Muscle layer of colon (tissue), 2 donors: ENCODE measurements around the gene SRP54.
A peak's percentile ranks its signal among the peaks of the same experiment; 100 is the strongest.

Experiments
- H3K27ac ChIP-seq: one replicate; pipeline ENCODE4 v1.7.0; 2013; ENCODE audit warnings: low read depth, mild to moderate bottlenecking, low read length, moderate library complexity
- H3K27me3 ChIP-seq, 2 donors: one replicate each; pipeline ENCODE4 v1.7.0; 2013; ENCODE audit warnings: low read length in 2 of 2, mild to moderate bottlenecking in 2 of 2; ENCODE audit not compliant: insufficient read depth in 2 of 2, control insufficient read depth in 1 of 2
- H3K36me3 ChIP-seq: one replicate; pipeline ENCODE4 v1.7.0; 2013; ENCODE audit warnings: mild to moderate bottlenecking, low read length; ENCODE audit not compliant: insufficient read depth
- H3K4me1 ChIP-seq: one replicate; pipeline ENCODE4 v1.7.0; 2013; ENCODE audit warnings: mild to moderate bottlenecking, low read length; ENCODE audit not compliant: insufficient read depth
- H3K4me3 ChIP-seq, 2 donors: one replicate each; pipeline ENCODE4 v1.7.0; 2013; ENCODE audit warnings: low read length in 2 of 2, low read depth in 1 of 2, mild to moderate bottlenecking in 1 of 2, moderate library complexity in 1 of 2
- H3K9ac ChIP-seq: one replicate; pipeline ENCODE4 v1.7.0; 2013; ENCODE audit warnings: low read length
- H3K9me3 ChIP-seq: one replicate; pipeline ENCODE4 v1.7.0; 2013; ENCODE audit warnings: mild to moderate bottlenecking, low read length
- donor health status: abdominal sarcoma.
- donor health status: Adenocarcinoma of cecum.

Gene SRP54

DNA sequence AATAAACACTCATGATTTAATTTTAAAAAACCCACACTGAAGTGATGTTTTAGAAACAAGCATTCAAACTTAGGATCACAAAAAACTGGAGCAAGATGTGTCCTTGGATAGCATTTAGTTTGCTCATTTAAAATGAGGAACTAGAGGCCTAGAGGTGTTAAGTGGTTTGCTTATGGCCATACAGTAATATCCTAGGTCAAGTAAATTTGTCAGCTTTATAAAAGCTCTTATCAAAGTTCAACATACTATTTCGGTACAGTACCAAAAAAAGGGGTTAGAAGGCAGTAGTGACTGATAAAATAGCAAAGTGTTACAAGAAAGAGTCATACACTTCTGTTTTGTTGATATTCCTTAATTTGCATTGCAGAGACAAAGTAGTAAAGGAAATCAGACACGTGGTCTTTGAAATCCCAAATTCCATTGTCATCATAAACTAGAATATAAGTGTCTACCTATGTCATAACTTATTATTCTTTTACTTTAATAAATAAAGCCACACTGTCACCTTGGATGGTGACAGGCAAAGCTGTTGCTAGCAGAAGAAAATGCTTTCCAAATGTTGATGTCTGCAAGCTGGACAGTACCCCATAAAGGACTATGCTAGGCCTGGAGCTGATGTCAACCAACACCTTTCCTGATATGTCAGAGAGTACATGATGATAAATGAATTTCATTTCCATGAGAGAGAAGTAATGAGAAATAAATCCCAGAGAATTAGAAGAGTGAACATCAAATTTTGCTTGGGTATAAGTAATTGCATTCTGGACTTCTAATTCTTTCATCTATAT, 17.6 kb upstream of the SRP54 start:
- Histone ChIP-seq H3K27me3 (no peaks in the 10 kb centered on the region), H3K27ac (no peak overlapping the region), H3K4me1 (no peaks in the 10 kb centered on the region), H3K9me3 (no peaks in the 10 kb centered on the region), H3K36me3 (peaks cover 5% of the 10 kb centered on the region), H3K4me3 (no peak overlapping the region), H3K9ac (no peak overlapping the region)

- Histone ChIP-seq H3K4me3 (no peak overlapping the region), H3K27ac (no peak overlapping the region), H3K9me3 (no peaks in the 10 kb centered on the region), H3K9ac (no peak overlapping the region), H3K27me3 (no peaks in the 10 kb centered on the region), H3K36me3 (peaks cover 5% of the 10 kb centered on the region), H3K4me1 (no peaks in the 10 kb centered on the region)
Observed at GRCh38 chr14:34965912-34966311, 16.9 kb upstream of the SRP54 start.

- H3K4me3 ChIP-seq = no peak overlapping the region
- no peaks in the 10 kb centered on the region for H3K27me3 ChIP-seq
- H3K36me3 ChIP-seq = peaks cover 5% of the 10 kb centered on the region
- H3K27ac ChIP-seq = no peak overlapping the region
- H3K9ac ChIP-seq = no peak overlapping the region
- H3K4me1 ChIP-seq = no peaks in the 10 kb centered on the region
- no peaks in the 10 kb centered on the region for H3K9me3 ChIP-seq
Observed at GRCh38 chr14:34966413-34966812, 16.4 kb upstream of the SRP54 start.

DNA sequence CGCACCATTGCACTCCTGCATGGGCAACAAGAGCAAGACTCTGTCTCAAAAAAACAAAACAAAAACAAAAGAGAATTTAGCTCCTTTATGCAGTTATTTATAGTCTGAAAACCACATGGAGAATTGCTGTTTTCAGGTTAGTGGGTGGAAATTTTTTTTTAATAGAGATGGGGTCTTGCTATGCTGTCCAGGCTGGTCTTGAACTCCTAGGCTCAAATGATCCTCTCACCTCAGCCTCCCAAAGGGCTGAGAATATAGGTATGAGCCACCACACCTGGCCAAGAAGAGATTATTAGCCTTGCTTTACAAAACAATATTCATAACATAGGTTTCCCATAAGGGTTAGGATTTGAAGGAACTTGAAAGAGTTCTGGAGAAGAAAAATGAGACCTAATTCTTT, 12.1 kb upstream of the SRP54 start:
- no peak overlapping the region for H3K9ac ChIP-seq
- H3K27ac ChIP-seq = no peak overlapping the region
- no peaks in the 10 kb centered on the region for H3K4me1 ChIP-seq
- no peaks in the 10 kb centered on the region for H3K9me3 ChIP-seq
- H3K4me3 ChIP-seq = no peak overlapping the region
- H3K27me3 ChIP-seq = no peaks in the 10 kb centered on the region
- peaks cover 5% of the 10 kb centered on the region for H3K36me3 ChIP-seq

GRCh38 chr14:34971381-34971780, 11.4 kb upstream of the SRP54 start:
- Histone ChIP-seq H3K27ac (no peak overlapping the region), H3K36me3 (peaks cover under 1% of the 10 kb centered on the region), H3K27me3 (no peaks in the 10 kb centered on the region), H3K4me1 (no peaks in the 10 kb centered on the region), H3K4me3 (no peak overlapping the region), H3K9ac (no peak overlapping the region), H3K9me3 (no peaks in the 10 kb centered on the region)

DNA sequence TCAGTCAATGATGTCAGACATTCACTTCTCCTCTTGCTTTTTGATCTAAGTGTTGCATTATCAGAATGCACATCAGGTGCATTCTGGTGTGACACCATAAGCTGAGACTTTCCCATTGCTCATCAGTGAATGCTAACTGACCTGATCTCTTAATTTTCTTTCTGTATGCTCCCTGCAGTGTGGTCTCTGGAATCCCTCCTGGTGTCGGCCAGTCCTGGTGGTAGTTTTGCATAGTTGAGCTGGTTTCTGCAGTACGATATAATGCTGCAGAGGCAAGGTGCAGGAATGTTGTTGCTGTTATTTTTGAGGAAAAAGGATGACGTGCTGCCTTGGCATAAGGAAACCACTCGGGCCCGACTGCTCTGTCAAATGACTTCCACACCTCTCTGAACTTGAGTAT, 11.0 kb upstream of the SRP54 start:
- H3K27ac ChIP-seq = no peak overlapping the region
- no peaks in the 10 kb centered on the region for H3K27me3 ChIP-seq
- H3K9ac ChIP-seq = no peak overlapping the region
- H3K4me3 ChIP-seq = no peak overlapping the region
- H3K9me3 ChIP-seq = no peaks in the 10 kb centered on the region
- no peaks in the 10 kb centered on the region for H3K36me3 ChIP-seq
- no peaks in the 10 kb centered on the region for H3K4me1 ChIP-seq

DNA sequence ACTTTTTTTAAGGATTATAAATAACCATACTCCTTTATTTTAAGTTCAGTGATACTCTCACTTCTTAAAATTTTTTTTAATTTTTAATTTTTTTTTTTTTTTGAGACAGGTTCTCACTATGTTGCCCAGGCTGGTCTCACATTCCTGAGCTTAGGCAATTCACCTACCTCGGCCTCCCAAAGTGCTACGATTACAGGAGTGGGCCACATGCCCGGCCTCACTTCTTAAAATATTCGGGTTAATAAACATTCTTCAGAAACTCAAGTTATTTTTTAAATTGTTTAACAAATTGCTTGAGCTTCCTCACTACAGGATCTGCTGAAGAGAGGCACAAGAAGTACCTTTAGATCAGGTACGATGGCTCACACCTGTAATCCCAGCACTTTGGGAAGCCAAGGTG, 4.3 kb upstream of the SRP54 start:
- Histone ChIP-seq H3K36me3 (no peaks in the 10 kb centered on the region), H3K27ac (no peak overlapping the region), H3K9ac (no peak overlapping the region), H3K9me3 (no peaks in the 10 kb centered on the region), H3K4me1 (peaks cover 13% of the 10 kb centered on the region), H3K27me3 (no peaks in the 10 kb centered on the region), H3K4me3 (no peak overlapping the region)

DNA sequence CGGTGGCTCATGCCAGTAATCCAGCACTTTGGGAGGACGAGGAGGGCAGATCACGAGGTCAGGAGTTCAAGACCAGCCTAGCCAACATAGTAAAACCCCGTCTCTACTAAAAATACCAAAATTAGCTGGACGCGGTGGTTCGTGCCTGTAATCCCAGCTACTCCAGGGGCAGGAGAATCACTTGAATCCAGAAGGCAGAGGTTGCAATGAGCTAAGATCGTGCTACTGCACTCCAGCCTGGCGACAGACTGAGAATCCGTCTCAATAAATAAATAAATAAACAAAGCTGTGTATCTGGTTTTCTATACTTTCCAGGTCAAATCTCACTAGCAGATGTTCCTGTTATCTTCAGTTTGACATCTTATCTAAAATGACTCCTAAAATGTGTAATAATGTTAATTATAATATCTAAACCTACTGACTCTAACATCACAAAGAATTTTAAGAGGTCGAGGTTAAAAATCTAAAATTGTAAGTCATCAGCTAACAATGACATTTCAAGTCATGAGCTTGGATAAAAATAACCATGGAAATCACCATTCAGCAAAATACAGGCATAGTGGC, 2.4 kb upstream of the SRP54 start:
- Histone ChIP-seq H3K9me3 (no peaks in the 10 kb centered on the region), H3K4me3 (peak overlapping the region in 1 of 2 donors; percentile 94), H3K4me1 (peaks cover 24% of the 10 kb centered on the region), H3K9ac (no peak overlapping the region), H3K27me3 (no peaks in the 10 kb centered on the region), H3K27ac (no peak overlapping the region), H3K36me3 (no peaks in the 10 kb centered on the region)

DNA sequence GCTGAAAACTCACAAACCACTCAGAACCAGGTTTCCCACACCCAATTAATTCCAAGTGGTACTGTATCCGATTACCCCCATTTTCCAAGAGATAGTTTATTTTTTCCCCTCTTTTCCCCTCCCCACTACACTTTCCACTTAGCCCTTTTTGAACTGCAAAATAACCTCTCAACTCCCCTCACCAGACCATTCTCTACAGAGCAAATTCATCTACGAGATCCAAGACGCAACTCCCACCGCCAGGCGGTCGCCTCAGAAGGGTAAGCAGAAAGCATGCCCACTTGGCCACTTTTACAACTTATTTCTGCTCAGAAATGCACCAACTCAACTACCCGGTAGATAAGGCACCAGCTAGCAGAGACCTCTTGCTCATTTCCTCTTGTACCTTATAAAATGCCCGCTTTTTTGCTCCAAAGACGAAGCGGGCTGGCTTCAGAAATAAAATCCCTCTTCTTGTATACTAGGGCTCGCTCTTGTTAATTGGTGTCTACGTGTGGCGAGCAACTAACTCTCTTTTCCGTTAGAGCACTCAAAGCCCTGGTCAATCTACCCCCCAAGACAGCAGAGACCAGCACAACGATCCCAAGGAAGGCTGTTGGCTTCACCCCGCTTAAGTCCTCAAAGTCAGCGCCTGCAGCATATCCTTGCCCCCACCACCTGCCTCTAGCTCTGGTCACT, 910 bp upstream of the SRP54 start:
- peaks cover 24% of the 10 kb centered on the region for H3K4me1 ChIP-seq
- peak overlapping the region; percentile 88 for H3K9ac ChIP-seq
- H3K36me3 ChIP-seq = no peaks in the 10 kb centered on the region
- H3K27ac ChIP-seq = peak overlapping the region; percentile 99
- no peaks in the 10 kb centered on the region for H3K27me3 ChIP-seq
- H3K4me3 ChIP-seq = peak overlapping the region; percentile 48 to 94
- H3K9me3 ChIP-seq = no peaks in the 10 kb centered on the region

- H3K4me3 ChIP-seq = peak overlapping the region; percentile 92 to 94
- no peaks in the 10 kb centered on the region for H3K27me3 ChIP-seq
- H3K27ac ChIP-seq = peak overlapping the region; percentile 99
- H3K36me3 ChIP-seq = no peaks in the 10 kb centered on the region
- peak overlapping the region; percentile 88 for H3K9ac ChIP-seq
- no peaks in the 10 kb centered on the region for H3K9me3 ChIP-seq
- peaks cover 24% of the 10 kb centered on the region for H3K4me1 ChIP-seq
Observed at GRCh38 chr14:34983148-34983760, 462 bp downstream of the SRP54 start.

DNA sequence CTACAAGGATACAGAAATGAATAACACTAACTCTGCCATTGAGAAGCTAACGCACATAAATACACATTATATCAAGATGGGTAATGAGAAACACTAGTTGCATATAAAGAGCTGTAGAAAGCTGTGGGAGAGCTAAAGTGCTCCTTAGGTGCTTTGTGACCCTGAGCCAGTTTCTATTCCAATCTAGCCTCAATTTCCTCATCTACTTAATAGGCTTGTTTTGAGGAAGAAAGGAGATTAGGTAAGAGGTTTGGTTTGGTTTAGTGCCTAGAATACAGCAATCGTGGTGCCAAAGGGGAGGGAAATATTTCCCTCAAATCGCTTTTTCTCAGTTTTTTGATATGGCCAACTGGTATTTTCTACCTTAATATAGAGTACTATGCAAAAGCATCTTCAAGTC, 994 bp downstream of the SRP54 start:
- Histone ChIP-seq H3K27me3 (no peaks in the 10 kb centered on the region), H3K9me3 (no peaks in the 10 kb centered on the region), H3K4me1 (peaks cover 24% of the 10 kb centered on the region), H3K9ac (peak overlapping the region; percentile 88), H3K27ac (peak overlapping the region; percentile 99), H3K36me3 (no peaks in the 10 kb centered on the region), H3K4me3 (peak overlapping the region; percentile 92 to 94)
